Measurements from ENCODE around the gene ARL14. TPM values are rescaled to one million over a fixed set of nuclear protein-coding genes. Genes with fewer than 3 reads are reported as not detected.

ARL14 gene
- total RNA-seq, 2 experiments from 2014 or later, result not detected

- DNase-seq (no peak), ATAC-seq (ENCODE audit: poor library complexity) (no peak)
- Histone ChIP-seq H3K9me3 (ENCODE audit: control insufficient read depth in 1 of 2, insufficient read depth in 1 of 2, low read length in 2 of 2) (no peaks in the 10 kb centered on the region), H3K4me3 (ENCODE audit: low read length) (no peak overlapping the region), H3K27ac (ENCODE audit: low read depth in 1 of 2, low read length in 2 of 2) (no peak overlapping the region), H3K36me3 (ENCODE audit: insufficient read depth, low read length) (no peaks in the 10 kb centered on the region), H3K4me1 (ENCODE audit: insufficient read depth, low read length) (no peaks in the 10 kb centered on the region), H3K27me3 (ENCODE audit: control insufficient read depth in 1 of 2, insufficient read depth in 2 of 2, low read length in 2 of 2) (no peaks in the 10 kb centered on the region)
- POLR2A ChIA-PET, result no interaction called here
- Mint-ChIP-seq H3K4me1 (ENCODE audit: low read depth) (peaks cover 8% of the 10 kb centered on the region), H3K4me3 (no peak overlapping the region), H3K27ac (no peak overlapping the region), H3K27me3 (no peaks in the 10 kb centered on the region), H3K9me3 (no peaks in the 10 kb centered on the region), H3K36me3 (ENCODE audit: low read depth) (no peaks in the 10 kb centered on the region)
- CTCF ChIA-PET, result no interaction called here
- intact Hi-C loops (cut with DNase I, micrococcal nuclease), result no loop called here
- TF ChIP-seq CTCF (IDR thresholded peaks at IDR 0.05), result no peak
These were observed 11.0 kb upstream of the ARL14 start for GRCh38 chr3:160665784-160666526.

- ChIA-PET CTCF (no interaction called here), POLR2A (no interaction called here)
- no peak for TF ChIP-seq CTCF (IDR thresholded peaks at IDR 0.05)
- H3K36me3 ChIP-seq (ENCODE audit: insufficient read depth, low read length), result no peaks in the 10 kb centered on the region
- H3K9me3 ChIP-seq (ENCODE audit: control insufficient read depth in 1 of 2, insufficient read depth in 1 of 2, low read length in 2 of 2), result no peaks in the 10 kb centered on the region
- Mint-ChIP-seq H3K27ac (no peak overlapping the region), H3K4me3 (no peak overlapping the region), H3K9me3 (no peaks in the 10 kb centered on the region), H3K36me3 (ENCODE audit: low read depth) (no peaks in the 10 kb centered on the region), H3K4me1 (ENCODE audit: low read depth) (peaks cover 8% of the 10 kb centered on the region), H3K27me3 (no peaks in the 10 kb centered on the region)
- H3K27ac ChIP-seq (ENCODE audit: low read depth in 1 of 2, low read length in 2 of 2), result no peak overlapping the region
- H3K4me1 ChIP-seq (ENCODE audit: insufficient read depth, low read length), result no peaks in the 10 kb centered on the region
- H3K27me3 ChIP-seq (ENCODE audit: control insufficient read depth in 1 of 2, insufficient read depth in 2 of 2, low read length in 2 of 2), result no peaks in the 10 kb centered on the region
- intact Hi-C loops (cut with DNase I, micrococcal nuclease), result no loop called here
- ATAC-seq (ENCODE audit: poor library complexity) (no peak), DNase-seq (no peak)
- H3K4me3 ChIP-seq (ENCODE audit: low read length), result no peak overlapping the region
These were observed 9.5 kb upstream of the ARL14 start for GRCh38 chr3:160667452-160667851.

- Mint-ChIP-seq H3K4me1 (ENCODE audit: low read depth) (peaks cover 8% of the 10 kb centered on the region), H3K27ac (no peak overlapping the region), H3K27me3 (no peaks in the 10 kb centered on the region), H3K36me3 (ENCODE audit: low read depth) (no peaks in the 10 kb centered on the region), H3K9me3 (no peaks in the 10 kb centered on the region), H3K4me3 (no peak overlapping the region)
- no peak for DNase-seq
- CTCF ChIA-PET, result no interaction called here
- Histone ChIP-seq H3K27me3 (ENCODE audit: control insufficient read depth in 1 of 2, insufficient read depth in 2 of 2, low read length in 2 of 2) (no peaks in the 10 kb centered on the region), H3K4me1 (ENCODE audit: insufficient read depth, low read length) (no peaks in the 10 kb centered on the region), H3K9me3 (ENCODE audit: control insufficient read depth in 1 of 2, insufficient read depth in 1 of 2, low read length in 2 of 2) (no peaks in the 10 kb centered on the region), H3K36me3 (ENCODE audit: insufficient read depth, low read length) (no peaks in the 10 kb centered on the region), H3K4me3 (ENCODE audit: low read length) (no peak overlapping the region), H3K27ac (ENCODE audit: low read depth in 1 of 2, low read length in 2 of 2) (no peak overlapping the region)
- no peak for ATAC-seq (ENCODE audit: poor library complexity)
- TF ChIP-seq CTCF (IDR thresholded peaks at IDR 0.05), result no peak
- intact Hi-C loops (cut with DNase I, micrococcal nuclease), result no loop called here
- POLR2A ChIA-PET, result interaction anchor here (0.7 kb wide), 1 partner anchor 19 kb away, joined by 3 read pairs; no protein-coding TSS in a partner anchor
These were observed 8.5 kb upstream of the ARL14 start for GRCh38 chr3:160668454-160668853.
